GM18526 (cell line): ENCODE data around the gene PM20D2.

Experiments used
- POLR2A ChIP-seq: IDR thresholded peaks from 3 replicates; pipeline ENCODE4 v1.6.1; 2011; ENCODE audit not compliant: insufficient read length; ENCODE audit errors: extremely low read depth

Gene PM20D2, protein sequence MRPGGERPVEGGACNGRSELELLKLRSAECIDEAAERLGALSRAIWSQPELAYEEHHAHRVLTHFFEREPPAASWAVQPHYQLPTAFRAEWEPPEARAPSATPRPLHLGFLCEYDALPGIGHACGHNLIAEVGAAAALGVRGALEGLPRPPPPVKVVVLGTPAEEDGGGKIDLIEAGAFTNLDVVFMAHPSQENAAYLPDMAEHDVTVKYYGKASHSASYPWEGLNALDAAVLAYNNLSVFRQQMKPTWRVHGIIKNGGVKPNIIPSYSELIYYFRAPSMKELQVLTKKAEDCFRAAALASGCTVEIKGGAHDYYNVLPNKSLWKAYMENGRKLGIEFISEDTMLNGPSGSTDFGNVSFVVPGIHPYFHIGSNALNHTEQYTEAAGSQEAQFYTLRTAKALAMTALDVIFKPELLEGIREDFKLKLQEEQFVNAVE

DNA sequence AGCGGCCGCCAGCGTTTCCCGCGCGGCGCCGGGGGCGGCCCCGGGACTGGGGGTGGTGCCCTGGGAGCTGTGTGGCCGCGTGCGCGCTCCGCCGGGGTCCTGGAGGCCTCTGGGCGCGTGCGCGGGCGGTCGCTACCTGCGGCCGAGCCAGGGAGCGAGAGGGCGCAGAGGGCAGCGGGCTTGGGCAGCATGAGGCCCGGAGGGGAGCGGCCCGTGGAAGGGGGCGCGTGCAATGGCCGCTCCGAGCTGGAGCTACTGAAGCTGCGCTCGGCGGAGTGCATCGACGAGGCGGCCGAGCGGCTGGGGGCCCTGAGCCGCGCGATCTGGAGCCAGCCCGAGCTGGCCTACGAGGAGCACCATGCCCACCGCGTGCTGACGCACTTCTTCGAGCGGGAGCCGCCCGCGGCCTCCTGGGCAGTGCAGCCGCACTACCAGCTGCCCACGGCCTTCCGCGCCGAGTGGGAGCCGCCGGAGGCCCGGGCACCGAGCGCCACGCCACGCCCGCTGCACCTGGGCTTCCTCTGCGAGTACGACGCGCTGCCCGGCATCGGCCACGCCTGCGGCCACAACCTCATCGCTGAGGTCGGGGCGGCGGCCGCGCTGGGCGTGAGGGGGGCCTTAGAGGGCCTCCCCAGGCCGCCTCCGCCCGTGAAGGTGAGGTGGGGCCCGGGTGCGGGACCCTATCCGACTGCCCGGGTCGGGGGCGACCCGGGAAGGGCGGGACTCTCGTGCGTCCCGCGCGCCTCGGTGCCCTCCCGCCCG, at the start of gene PM20D2:
Gene PM20D2, plus strand, starts transcription at position 100 of the 762 bp plus-strand sequence. Its CDS starts 90 bp downstream, at position 190.
- peak; percentile 61 for TF ChIP-seq POLR2A

DNA sequence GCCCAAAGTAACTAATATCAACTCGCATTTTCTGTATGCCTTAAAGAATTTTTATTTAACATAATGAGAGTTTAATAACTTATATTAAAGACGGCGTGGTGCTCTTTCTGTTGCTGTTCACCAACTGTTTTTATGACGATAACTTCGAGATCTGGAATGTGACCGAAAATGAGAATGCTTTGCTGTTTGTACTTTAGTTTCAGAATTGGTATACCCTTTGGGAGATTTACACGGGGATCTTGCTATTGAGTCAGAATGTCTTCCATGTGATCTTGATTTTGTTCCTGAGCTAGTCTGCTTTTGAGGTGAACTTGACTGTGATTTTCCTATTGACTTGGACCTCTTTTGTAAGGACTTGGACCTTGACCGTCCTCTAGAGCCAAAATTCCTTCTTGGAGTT, 47.4 kb upstream of the PM20D2 start:
- TF ChIP-seq POLR2A: no peak

DNA sequence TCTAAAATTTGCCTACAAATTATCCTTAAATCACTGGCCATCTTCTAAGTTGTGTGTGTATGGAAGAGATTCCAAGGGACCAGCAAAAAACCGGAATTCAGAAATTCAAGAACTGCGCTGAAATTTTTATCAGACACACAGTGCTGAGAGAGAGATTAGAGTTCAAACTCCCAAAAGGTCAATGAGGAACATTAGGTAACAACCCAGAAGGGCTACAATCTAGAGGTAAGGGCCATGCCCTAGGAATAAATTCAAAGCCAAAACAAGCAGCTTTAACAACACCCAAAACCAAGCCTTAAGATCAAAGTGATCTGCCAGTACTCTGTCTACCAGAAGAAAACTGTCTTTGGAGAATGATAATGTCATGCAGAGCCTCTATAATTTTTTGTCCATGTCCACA, 45.7 kb upstream of the PM20D2 start:
- no peak for TF ChIP-seq POLR2A

DNA sequence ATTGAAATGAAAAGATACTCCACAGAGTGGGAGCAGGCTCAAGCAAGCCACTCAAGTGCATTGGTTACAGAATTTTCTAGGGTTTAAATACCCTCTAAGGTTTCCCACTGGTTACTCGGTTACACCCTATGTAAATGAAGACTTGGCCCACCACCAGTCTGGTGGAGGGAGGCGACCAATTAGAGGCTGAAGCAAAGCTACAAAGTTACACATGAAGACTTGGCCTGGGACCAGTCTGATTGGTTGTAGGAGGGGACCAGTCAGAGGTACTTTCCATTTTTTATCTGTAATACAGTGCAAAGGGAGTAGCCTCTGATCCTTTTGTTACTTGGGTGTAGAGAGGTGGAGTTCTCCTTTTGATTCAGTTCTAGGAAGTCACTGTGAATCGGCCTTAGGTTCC, 35.6 kb upstream of the PM20D2 start:
- no peak for TF ChIP-seq POLR2A

DNA sequence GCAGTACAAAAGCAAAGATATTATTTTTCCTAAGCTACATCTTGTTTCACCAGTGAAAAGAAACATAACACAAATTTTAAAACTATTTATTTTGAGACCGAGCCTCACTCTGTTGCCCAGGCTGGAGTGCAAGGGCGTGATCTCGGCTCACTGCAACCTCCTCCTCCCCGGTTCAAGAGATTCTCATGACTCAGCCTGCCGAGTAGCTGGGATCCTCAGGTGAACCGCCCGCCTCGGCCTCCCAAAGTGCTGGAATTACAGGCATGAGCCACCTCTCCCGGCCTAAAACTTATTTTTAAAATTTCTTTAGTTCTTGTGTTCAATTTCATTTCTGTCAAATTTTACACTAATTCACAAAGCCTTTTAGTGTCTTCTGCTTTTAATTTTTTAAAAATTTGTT, 33.9 kb upstream of the PM20D2 start:
- TF ChIP-seq POLR2A: no peak

DNA sequence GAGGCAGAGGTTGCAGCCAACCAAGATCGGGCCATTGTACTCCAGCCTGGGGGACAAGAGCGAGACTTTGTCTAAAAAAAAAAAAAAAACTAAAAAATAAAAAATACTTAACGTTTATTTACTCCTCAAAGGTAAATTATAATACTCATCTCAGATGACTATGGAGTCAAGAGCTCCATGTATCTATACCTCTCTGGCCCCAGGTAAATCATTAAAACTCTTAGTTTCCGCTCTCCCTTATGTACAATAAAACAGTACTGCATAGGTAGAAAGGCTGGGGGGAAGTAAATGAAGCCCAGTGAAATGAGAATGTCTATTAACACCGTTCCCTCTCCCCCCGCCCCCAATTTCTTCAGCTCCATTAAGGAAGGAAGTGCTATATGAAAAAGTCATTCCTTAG, 29.2 kb upstream of the PM20D2 start:
- TF ChIP-seq POLR2A: no peak

DNA sequence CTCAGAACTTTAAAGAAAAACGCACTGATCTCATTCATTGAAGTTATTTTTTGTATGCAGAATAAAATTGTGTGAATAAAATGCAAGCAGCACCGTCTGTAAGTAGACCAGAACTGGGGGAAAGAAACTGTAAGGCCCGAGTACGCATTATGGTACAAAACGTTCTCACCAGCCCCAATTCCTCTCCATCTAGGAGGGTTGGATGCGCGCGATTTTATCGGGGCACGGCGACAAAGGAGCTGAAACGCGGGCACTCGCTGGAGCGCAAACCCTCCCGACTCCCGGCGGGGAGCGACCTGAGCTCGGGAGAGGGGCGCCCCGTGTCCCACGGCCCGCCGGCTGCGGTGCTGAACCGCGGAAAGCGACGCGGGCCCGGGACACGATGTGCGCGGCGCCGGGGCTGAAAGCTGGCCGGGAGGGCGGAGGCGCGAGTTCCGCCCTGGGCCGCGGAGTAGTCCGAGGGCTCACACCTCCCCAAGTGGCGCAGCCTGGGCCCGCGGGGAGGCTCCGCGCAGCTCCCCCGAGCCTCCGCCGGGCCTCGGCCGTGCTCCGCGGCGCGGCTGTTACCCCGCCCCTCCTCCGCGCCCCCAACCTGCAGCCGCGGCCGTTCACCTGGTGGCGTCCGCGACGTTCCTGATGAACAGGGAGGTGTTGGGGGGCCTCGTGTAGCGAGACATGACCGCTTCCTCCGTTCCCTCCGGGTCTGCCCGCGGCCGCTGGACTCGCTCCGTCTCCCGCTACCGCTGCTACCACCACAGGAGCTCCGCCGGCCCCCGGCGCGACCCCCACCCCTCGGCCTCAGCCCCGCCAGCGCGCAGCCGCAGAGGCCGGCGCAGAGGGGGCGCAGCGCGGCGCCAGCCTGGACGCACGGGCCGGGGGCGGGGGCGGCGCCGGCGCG, 28.4 kb upstream of the PM20D2 start, which contains the start of gene SRSF12:
Gene SRSF12, minus strand, starts transcription at position 861 of the 898 bp plus-strand sequence. Its CDS starts 184 bp downstream, at position 677.
- no peak for TF ChIP-seq POLR2A

DNA sequence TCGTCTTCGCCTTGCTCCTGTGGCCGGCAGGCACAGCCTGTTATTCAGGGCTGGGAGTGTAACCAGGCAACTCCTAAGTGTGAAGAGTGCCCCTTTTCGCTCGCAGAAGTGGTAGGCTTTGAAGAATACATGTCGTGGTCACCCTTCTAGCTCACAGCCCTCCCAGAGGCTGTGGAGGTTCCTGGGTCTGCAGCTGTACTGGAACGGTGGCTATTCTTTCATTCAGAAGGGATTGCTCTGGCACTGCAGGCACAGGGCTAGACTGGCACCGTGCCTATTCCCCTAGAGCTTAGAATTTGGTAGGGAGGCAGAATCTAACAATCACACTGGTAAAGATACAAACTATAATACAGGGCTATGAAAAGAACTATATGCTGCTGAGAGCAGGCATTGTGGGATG, 26.9 kb upstream of the PM20D2 start:
- no peak for TF ChIP-seq POLR2A

DNA sequence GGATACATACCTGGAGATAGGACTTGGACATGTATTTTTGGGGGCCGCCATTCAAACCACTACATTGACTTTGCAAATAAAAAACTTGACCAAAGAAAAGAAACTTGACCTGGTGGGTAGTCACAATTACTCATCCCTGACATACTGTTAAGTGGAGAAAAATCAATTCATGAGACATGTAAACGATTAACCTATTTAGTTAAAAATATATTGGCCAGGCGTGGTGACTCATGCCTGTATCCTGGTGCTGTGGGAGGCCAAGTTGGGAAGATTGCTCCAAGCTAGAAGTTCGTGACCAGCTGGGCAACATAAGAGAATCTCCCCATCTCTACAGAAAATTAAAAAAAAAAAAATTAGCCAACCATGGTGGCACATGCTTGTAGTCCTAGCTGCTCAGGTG, 25.5 kb upstream of the PM20D2 start:
- no peak for TF ChIP-seq POLR2A

DNA sequence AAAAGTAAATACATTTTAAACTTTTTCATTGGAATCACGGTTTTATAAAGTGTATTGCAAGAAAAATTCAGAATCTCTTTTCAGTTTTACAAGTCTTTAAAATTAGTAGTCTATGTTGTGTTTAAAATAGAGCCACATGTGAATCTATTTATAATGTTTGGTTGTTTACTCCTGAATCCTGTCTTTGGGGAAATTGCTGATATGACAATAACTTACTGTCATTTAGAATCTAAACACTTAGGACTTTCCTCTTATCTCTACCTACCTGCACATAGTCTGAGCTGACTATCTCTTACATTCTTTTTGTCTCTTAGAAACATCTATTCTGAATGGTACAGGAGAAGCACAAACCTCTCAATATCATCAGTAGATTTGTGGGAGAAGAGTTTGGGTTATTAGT, 23.9 kb upstream of the PM20D2 start:
- no peak for TF ChIP-seq POLR2A

DNA sequence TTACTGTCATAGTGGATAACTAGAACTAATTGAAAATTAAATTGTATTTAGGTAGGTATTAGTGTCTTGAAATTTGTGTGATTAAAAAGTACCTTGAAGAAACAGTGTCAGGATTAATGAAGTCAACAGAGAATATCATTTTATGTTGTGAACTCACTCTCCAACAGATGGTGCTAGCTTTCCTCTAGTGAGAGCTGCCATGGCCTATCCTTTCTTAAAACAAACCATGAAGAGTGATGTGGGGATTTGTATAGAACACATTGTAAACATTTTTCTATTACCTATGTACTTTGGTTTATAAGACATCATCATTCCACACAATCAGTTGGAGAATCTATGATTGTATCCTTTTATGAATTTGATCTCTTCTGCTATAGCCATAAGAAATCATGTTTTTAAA, 23.2 kb upstream of the PM20D2 start:
- no peak for TF ChIP-seq POLR2A

DNA sequence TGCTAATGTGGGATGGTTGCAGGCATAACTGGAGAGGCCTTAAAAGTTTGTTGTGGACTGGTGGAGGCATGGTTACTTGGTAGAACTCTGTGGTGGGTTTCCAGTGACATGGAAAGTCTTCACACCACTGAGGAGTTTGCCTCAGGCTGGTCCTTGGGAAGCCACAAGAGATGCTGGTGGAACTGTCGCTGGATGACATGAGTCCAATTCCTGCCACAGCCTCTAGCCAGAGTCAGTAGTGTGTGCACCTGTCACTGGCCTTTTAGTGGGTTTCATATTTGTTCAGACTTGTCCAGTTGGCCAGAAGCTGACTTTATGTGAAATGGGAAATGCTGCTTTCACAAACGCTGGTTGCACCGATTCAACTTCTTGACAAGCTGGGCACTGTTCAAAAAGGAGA, 14.3 kb upstream of the PM20D2 start:
- no peak for TF ChIP-seq POLR2A

DNA sequence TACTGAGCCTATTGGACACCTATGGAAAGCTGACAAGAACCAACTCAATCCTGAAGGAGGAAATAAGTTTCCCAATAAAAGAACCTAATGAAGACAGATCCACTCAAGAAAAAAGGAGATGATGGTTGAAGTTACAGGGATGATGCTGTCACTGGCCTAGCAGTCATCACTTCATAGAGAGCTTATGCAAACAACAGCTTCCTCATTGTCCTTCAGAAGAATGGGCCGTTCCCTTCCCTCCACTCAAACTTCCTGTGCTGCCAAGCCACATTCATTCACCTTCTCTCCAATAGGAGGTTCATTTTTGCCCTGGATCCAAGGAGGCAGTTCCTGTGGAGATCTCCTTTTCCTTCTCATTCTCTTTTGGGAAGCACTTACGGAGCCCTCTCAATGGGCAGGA, 13.8 kb upstream of the PM20D2 start:
- TF ChIP-seq POLR2A: no peak

DNA sequence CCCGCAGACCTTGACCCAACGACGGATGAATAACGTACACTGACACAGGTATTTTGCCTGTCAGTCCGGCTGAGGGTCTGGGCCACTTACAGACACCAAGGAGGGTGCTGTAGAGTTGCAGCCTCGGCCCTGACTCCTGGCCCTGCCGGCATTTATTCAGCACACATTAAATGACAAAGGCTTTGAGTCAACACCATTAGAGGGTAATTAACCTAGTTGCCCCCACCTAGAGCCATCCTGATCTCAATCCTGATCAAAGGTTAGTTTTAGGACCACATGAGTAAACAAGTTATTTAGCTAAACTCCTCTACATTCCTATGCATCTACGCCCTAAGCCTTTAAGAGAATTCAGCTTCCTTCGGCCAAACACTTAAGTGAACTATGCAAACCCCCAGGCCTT, 11.9 kb upstream of the PM20D2 start:
- TF ChIP-seq POLR2A: no peak

DNA sequence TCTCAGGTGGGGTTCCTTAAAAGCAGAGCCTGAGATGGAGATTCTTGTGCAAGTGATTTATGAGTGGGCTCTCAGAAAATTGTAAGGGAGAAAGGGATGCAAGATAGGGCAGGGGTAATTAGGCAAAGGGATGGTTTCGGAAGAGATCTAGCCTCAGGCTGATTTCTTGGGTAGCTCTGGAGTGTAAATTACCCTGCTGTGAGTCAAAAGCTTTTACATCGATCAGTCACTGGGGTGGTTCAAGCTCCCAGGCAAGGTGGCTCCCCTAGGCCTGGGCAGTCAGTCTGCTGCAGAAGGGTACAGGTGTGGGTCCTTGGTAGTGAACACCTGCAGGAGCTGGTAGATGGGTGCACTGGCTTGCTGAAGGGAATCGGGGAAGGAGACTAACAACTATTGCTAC, 11.1 kb upstream of the PM20D2 start:
- TF ChIP-seq POLR2A: no peak
